K562 (cell line): ENCODE measurements around the gene OBSCN. TPM values are rescaled to one million over a fixed set of nuclear protein-coding genes. Genes with fewer than 3 reads are reported as not detected.

Source experiments
- CHAMP1 ChIP-seq: fragments of 450-650 bp; IDR thresholded peaks from 2 replicates; pipeline ENCODE4 v1.6.1; 2016; ENCODE audit warnings: mild to moderate bottlenecking
- CREB1 ChIP-seq, 2 experiments: sonication (generic) in 1 of 2; formaldehyde crosslinking in 1 of 2; IDR thresholded peaks; 2 replicates each; pipeline versions ENCODE4 v1.6.1 to v1.8.0; 2012 to 2022; ENCODE audit warnings: inconsistent platforms in 1 of 2, mild to moderate bottlenecking in 1 of 2, missing genetic modification reagents in 1 of 2, moderate library complexity in 1 of 2
- DEAF1 ChIP-seq: fragments of 450-650 bp; formaldehyde crosslinking; IDR thresholded peaks from 2 replicates; pipeline ENCODE4 v1.4.0; 2020; ENCODE audit warnings: mild to moderate bottlenecking, moderate library complexity
- EGR1 ChIP-seq: fragments of 450-650 bp; conservative IDR thresholded peaks from 2 replicates; pipeline ENCODE4 v1.6.1; 2017; ENCODE audit warnings: mild to moderate bottlenecking
- ETV5 ChIP-seq: sonication (generic); formaldehyde crosslinking; IDR thresholded peaks from 2 replicates; pipeline ENCODE4 v1.4.0; 2020; ENCODE audit warnings: low read depth, mild to moderate bottlenecking, missing genetic modification reagents
- JUND ChIP-seq, 2 experiments: IDR thresholded peaks; 2 replicates in 1 of 2; 3 replicates in 1 of 2; pipeline ENCODE4 v1.6.1; 2011; ENCODE audit warnings: borderline replicate concordance in 2 of 2, low read depth in 2 of 2, low read length in 2 of 2, improper control_type of control experiment in 1 of 2, missing biosample characterization in 1 of 2, missing genetic modification characterization in 1 of 2, missing genetic modification reagents in 1 of 2
- NELFE ChIP-seq: IDR thresholded peaks from 2 replicates; pipeline ENCODE4 v1.6.1; 2011; ENCODE audit warnings: mild to moderate bottlenecking; ENCODE audit not compliant: insufficient read depth, insufficient read length
- NFE2L1 ChIP-seq: fragments of 450-650 bp; IDR thresholded peaks from 2 replicates; pipeline ENCODE4 v1.6.1; 2016; ENCODE audit warnings: missing genetic modification characterization, low read depth, mild to moderate bottlenecking, missing compliant biosample characterization, moderate library complexity, borderline replicate concordance
- NUFIP1 ChIP-seq: fragments of 450-650 bp; IDR thresholded peaks from 2 replicates; pipeline ENCODE4 v1.6.1; 2018; ENCODE audit not compliant: partially characterized antibody
- RUNX1 ChIP-seq: sonication (generic); IDR thresholded peaks from 2 replicates; pipeline ENCODE4 v1.6.1; 2016; ENCODE audit warnings: antibody characterized with exemption, low read depth
- SFPQ ChIP-seq: fragments of 200-400 bp; formaldehyde crosslinking; IDR thresholded peaks from 2 replicates; pipeline ENCODE4 v1.6.1; 2017; ENCODE audit warnings: mild to moderate bottlenecking, low read depth, low read length, moderate library complexity
- SOX6 ChIP-seq: fragments of 450-650 bp; IDR thresholded peaks from 2 replicates; pipeline ENCODE4 v1.6.1; 2014; ENCODE audit warnings: mild to moderate bottlenecking
- TAF7 ChIP-seq: fragments of 450-650 bp; IDR thresholded peaks from 2 replicates; pipeline ENCODE4 v1.6.1; 2016; ENCODE audit warnings: missing genetic modification characterization, missing compliant biosample characterization
- TRIM24 ChIP-seq, 2 experiments: fragments of 450-650 bp; IDR thresholded peaks; 2 replicates each; pipeline ENCODE4 v1.6.1; 2016
- ZBTB43 ChIP-seq: sonication (generic); formaldehyde crosslinking; IDR thresholded peaks from 2 replicates; pipeline ENCODE4 v1.8.0; 2023; ENCODE audit warnings: mild to moderate bottlenecking, missing genetic modification reagents
- ZNF134 ChIP-seq: fragments of 250-450 bp; sonication (Bioruptor Pico); conservative IDR thresholded peaks from 2 replicates; pipeline ENCODE4 v1.4.0; 2020
- ZNF143 ChIP-seq: sonication (generic); formaldehyde crosslinking; IDR thresholded peaks from 2 replicates; pipeline ENCODE4 v1.9.0; 2022; ENCODE audit warnings: mild to moderate bottlenecking, missing genetic modification reagents
- ZNF197 ChIP-seq: fragments of 200-800 bp; sonication (Bioruptor generic); IDR thresholded peaks from 2 replicates; pipeline ENCODE4 v1.6.1; 2016; ENCODE audit warnings: low read depth, missing genetic modification characterization, missing compliant biosample characterization
- ZNF347 ChIP-seq: fragments of 450-650 bp; formaldehyde crosslinking; IDR thresholded peaks from 2 replicates; pipeline ENCODE4 v1.4.0; 2020; ENCODE audit warnings: low read depth, mild to moderate bottlenecking, moderate library complexity
- polyA plus RNA-seq, 8 experiments: library from polyadenylated mRNA; depleted of rRNA in 4 of 8; stranded (reverse) in 5 of 8; unstranded in 3 of 8; fragments of >200 nt; fragmentation: Nextera tagmentation in 2 of 8; fragmentation: Illumina TruSeq in 1 of 8; extraction: Ambion mirVana in 2 of 8; extraction: Trizol in 1 of 8; gene quantifications; 2 replicates each; pipeline versions ENCODE4 v1.2.1 to v1.2.3, GENCODE V29; 2011 to 2014; ENCODE audit warnings: inconsistent platforms in 1 of 8, missing spikeins in 1 of 8
- total RNA-seq, 7 experiments: library from RNA; depleted of rRNA in 6 of 7; stranded (reverse); fragments of >200 nt in 6 of 7; fragmentation: Illumina TruSeq in 2 of 7; extraction: Trizol in 2 of 7; gene quantifications; 2 replicates each; pipeline versions ENCODE4 v1.2.1 to v1.2.3, GENCODE V29; 2011 to 2021; ENCODE audit warnings: low replicate concordance in 1 of 7

Gene OBSCN
- total and polyA plus RNA-seq, 9 of the 15 experiments (the other 6 are each of a cell fraction or from before 2014, with no cell fraction given), result 0.18 to 19.7 (median 3.6) TPM

- no peak for TF ChIP-seq ZNF134 (CRISPR knock-in tag)
- no peak for TF ChIP-seq CREB1 (IDR thresholded peaks at IDR 0.05)
- peak; percentile 79 for TF ChIP-seq CREB1 (CRISPR knock-in tag; IDR thresholded peaks at IDR 0.05)
- TF ChIP-seq ETV5 (CRISPR knock-in tag), result no peak
- TF ChIP-seq ZNF347 (CRISPR knock-in tag), result no peak
- TF ChIP-seq ZNF143 (CRISPR knock-in tag), result no peak
- no peak for TF ChIP-seq ZBTB43 (CRISPR knock-in tag)
- TF ChIP-seq TAF7 (tag), result no peak
- TF ChIP-seq CHAMP1, result no peak
- TF ChIP-seq NELFE, result no peak
- TF ChIP-seq TRIM24 (IDR thresholded peaks at IDR 0.05), result no peak
- TF ChIP-seq RUNX1, result no peak
- TF ChIP-seq NFE2L1, result no peak
- no peak for TF ChIP-seq SFPQ
- no peak for TF ChIP-seq SOX6
- TF ChIP-seq DEAF1 (CRISPR knock-in tag), result no peak
- TF ChIP-seq JUND (IDR thresholded peaks at IDR 0.05; ENCODE audit: borderline replicate concordance, low read depth, low read length), result no peak
- TF ChIP-seq JUND (tag; IDR thresholded peaks at IDR 0.05; ENCODE audit: borderline replicate concordance, low read depth, low read length), result no peak
- no peak for TF ChIP-seq NUFIP1
- TF ChIP-seq EGR1, result 0 out of 2 replicates have a peak, but pooled peaks have one; percentile 18
- TF ChIP-seq ZNF197 (CRISPR knock-in tag), result no peak
Observed at GRCh38 chr1:228174482-228175315, 33.1 kb upstream of the OBSCN start (continued).
